ENCODE data around the gene DNAJC18.

GRCh38 chr5:139414581-139415130, 24.7 kb downstream of the DNAJC18 start:
- TF ChIP-seq CTCF (IDR thresholded peaks at IDR 0.05) (no peak), POLR2A (IDR thresholded peaks at IDR 0.05) (no peak)

Data from vagina (tissue), 2 donors.